Middle frontal gyrus (tissue), 1 donor: ENCODE measurements around the gene EXOC5.
"Not testable (repeated sequence)": the region's sequence is repeated elsewhere in the genome, so short reads cannot be mapped to it uniquely, and the experiment has no call there.

Experiments used
- DNase-seq: peaks from one replicate; pipeline ENCODE4 v3.0.0-alpha.2; 2015; ENCODE audit warnings: low spot score; ENCODE audit errors: extremely low spot score

The EXOC5 gene

GRCh38 chr14:57258221-57258620 is 10.5 kb downstream of the EXOC5 start:
- DNase-seq: not testable (repeated sequence)

GRCh38 chr14:57254884-57255283 is 13.8 kb downstream of the EXOC5 start:
- no peak for DNase-seq

- no peak for DNase-seq
Observed at GRCh38 chr14:57246933-57247657, 21.6 kb downstream of the EXOC5 start.

- no peak for DNase-seq
Observed at GRCh38 chr14:57245941-57246340, 22.8 kb downstream of the EXOC5 start.

GRCh38 chr14:57244106-57244505 is 24.6 kb downstream of the EXOC5 start:
- DNase-seq: no peak

GRCh38 chr14:57243320-57243719 is 25.4 kb downstream of the EXOC5 start:
- no peak for DNase-seq

- DNase-seq: not testable (repeated sequence)
Observed at GRCh38 chr14:57240115-57240514, 28.6 kb downstream of the EXOC5 start.

- DNase-seq: no peak
Observed at GRCh38 chr14:57232006-57232405, 36.7 kb downstream of the EXOC5 start.

GRCh38 chr14:57228320-57228719 is 40.4 kb downstream of the EXOC5 start:
- DNase-seq: not testable (repeated sequence)

- DNase-seq: no peak
Observed at GRCh38 chr14:57227083-57227482, 41.6 kb downstream of the EXOC5 start.

- no peak for DNase-seq
Observed at GRCh38 chr14:57221931-57222330, 46.8 kb downstream of the EXOC5 start.

GRCh38 chr14:57212919-57213318 is 55.8 kb downstream of the EXOC5 start:
- no peak for DNase-seq

GRCh38 chr14:57209561-57209960 is 59.1 kb downstream of the EXOC5 start:
- no peak for DNase-seq

GRCh38 chr14:57205938-57206337 is 62.8 kb downstream of the EXOC5 start:
- DNase-seq: no peak

GRCh38 chr14:57202672-57203071 is 66.0 kb downstream of the EXOC5 start:
- not testable (repeated sequence) for DNase-seq

GRCh38 chr14:57199921-57200320 is 68.8 kb downstream of the EXOC5 start:
- DNase-seq: no peak

- no peak for DNase-seq
Observed at GRCh38 chr14:57189070-57189469, 79.6 kb downstream of the EXOC5 start.

- no peak for DNase-seq
Observed at GRCh38 chr14:57182760-57183503, 85.8 kb downstream of the EXOC5 start.

- DNase-seq: no peak
Observed at GRCh38 chr14:57179273-57179672, 89.4 kb downstream of the EXOC5 start.

GRCh38 chr14:57174466-57174865 is 94.2 kb downstream of the EXOC5 start:
- DNase-seq: no peak

- no peak for DNase-seq
Observed at GRCh38 chr14:57171903-57172302, 96.8 kb downstream of the EXOC5 start.

- DNase-seq: no peak
Observed at GRCh38 chr14:57171363-57171762, 97.3 kb downstream of the EXOC5 start.

- DNase-seq: no peak
Observed at GRCh38 chr14:57169901-57170300, 98.8 kb downstream of the EXOC5 start.
